ENCODE results near the gene LTBP1.
"Not testable (repeated sequence)": the region's sequence is repeated elsewhere in the genome, so short reads cannot be mapped to it uniquely, and the experiment has no call there.

Gene LTBP1

GRCh38 chr2:33040541-33040940 is 93.8 kb downstream of the LTBP1 start:
- no peak for DNase-seq (ENCODE audit: low spot score)

GRCh38 chr2:33042265-33042664 is 95.5 kb downstream of the LTBP1 start:
- DNase-seq (ENCODE audit: low spot score) = no peak

DNA sequence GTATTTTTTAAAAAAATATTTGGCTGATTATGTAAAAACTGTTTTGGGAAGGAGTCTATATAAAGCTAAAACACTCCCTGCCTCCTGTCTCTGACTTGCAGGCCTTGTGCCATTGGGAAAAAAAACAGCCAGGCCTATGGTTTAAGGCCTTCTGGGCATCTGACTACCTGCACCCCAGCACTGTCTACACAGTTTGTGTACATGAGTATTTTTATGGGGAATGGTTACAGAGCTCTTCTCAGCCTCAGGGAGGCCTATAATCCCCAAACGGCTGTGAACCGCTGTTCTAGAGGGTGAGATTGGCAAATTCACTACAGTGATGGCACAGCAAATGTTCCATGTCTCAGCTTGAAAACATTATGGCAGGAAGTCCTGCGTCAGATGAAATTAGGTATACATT is 96.1 kb downstream of the LTBP1 start:
- DNase-seq (ENCODE audit: low spot score) = no peak

DNA sequence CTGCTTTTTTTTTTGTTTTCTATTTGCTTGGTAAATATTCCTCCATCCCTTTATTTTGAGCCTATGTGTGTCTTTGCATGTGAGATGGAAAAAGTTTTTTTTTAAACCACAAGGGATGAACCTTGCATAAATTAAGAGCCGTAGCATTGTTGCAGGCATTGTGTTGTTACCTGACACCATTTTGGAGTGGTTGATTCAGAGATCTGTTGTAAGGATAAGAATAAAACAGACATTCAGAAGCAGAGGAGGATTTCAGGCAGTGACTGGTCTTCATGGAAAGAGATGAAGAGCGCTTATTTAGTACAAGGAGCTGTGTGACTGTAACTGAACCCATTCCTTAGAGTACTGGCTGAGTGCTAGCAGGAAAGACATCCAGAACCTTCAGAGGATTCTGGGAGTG is 101.2 kb downstream of the LTBP1 start:
- no peak for DNase-seq (ENCODE audit: low spot score)

GRCh38 chr2:33051586-33052360 is 105.0 kb downstream of the LTBP1 start:
- DNase-seq (ENCODE audit: low spot score) = peak; percentile 9

GRCh38 chr2:33052361-33052735 is 105.6 kb downstream of the LTBP1 start:
- no peak for DNase-seq (ENCODE audit: low spot score)

- DNase-seq (ENCODE audit: low spot score) = not testable (repeated sequence)
These were observed 106.0 kb downstream of the LTBP1 start for GRCh38 chr2:33052795-33053194.

DNA sequence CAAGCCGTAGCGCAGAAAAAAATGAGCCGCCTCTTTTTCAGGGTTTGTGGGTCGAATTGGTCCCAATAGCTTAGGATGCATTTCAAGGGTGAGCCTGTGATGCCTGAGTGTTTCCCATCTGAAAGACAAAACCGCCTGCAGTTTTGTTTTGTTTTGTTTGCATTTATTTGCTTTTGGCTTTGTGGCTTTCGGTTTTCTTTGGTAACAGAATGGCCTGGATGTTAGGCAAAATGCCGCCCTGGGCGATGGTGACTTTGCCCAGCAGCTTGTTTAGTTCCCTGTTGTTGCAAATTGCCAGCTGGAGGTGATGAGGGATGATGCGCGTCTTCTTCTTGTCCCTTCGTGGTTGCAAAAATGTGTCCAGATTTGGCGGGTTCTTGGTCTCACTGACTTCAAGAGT is 109.4 kb downstream of the LTBP1 start:
- DNase-seq (ENCODE audit: low spot score) = no peak

DNA sequence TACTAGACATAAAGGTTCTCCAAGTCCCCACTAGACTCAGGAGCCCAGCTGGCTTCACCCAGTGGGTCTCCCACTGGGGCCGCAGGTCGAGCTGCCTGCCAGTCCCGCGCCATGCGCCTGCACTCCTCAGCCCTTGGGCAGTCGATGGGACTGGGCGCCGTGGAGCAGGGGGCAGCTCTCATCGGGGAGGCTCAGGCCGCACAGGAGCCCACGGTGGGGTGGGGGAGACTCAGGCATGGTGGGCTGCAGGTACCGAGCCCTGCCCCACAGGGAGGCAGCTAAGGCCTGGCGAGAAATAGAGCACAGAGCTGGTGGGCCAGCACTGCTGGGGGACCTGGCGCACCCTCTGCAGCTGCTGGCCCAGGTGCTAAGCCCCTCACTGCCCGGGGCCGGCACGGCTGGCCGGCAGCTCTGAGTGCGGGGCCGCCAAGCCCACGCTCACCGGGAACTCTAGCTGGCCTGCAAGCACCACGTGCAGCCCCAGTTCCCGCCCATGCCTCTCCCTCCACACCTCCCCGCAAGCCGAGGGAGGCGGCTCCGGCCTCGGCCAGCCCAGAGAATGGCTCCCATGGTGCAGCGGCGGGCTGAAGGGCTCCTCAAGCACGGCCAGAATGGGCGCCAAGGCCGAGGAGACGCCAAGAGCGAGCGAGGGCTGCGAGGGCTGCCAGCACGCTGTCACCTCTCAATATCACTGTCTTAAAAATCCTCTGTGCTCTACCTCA is 110.7 kb downstream of the LTBP1 start:
- DNase-seq (ENCODE audit: low spot score) = not testable (repeated sequence)

DNA sequence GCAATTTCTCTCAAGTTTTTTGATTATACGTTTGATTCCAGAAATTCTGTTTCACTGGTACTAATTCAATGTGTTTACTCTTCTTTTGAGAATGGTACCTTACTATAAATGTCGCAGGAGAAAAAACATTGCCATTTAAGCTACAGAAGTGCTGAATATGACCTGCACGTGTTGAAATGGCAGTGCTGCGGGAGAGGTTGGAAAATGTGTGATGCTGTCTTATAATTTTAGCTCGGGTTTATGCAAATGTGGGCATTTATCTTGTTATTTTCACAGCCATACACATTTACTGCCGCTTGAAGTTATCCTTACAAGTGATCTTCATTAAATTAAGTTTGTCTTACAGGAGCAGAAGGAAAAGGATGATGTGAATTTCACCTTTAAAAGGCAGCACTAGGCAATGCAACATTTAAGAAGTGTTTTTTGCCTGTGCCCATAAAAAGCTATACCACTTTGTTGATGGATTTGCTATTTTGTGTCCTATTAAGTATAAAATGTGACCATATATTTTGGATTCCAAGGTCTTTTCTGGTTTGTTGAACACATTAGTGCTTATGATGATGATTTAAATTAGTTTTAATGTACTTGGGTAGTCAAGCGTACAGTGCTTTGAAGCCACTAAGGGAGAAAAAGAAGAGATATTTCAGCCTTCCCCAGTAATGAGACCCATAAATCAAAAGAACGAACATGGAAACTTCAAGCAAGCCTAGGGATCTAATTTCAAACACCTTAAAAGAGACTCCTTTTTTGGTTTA is 112.1 kb downstream of the LTBP1 start:
- DNase-seq (ENCODE audit: low spot score) = peak; percentile 76

DNA sequence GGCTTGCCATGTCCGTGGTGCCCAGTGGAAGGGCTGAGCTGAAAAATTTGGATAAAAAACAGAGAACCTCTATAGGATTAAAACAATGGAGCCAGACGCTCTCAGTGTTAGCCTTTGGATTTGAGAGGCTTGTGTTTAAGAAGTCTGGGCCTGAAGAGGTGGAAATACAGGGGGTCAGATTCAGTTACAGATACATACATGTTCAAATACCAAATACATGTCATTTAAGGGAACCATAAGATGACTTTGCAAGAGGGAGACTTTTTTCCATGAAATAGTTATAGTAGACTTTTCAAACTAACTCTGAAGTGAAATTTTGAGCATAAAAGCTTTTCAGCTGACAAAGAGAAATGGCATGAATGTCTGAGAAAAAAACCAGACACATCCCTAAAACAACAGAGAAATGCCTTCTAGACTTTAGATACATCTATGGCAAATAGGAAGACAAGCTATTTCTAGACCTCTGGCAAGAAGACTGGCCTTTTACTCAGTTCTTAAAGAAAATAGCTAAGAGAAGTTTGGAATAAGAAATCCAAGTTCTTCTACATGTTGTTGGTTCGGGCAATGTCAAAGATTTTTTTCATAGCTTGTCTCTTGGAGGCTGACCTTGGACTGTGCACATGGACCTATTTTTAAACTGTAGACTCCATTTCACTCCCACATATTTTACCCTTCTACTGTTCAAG is 112.9 kb downstream of the LTBP1 start:
- DNase-seq (ENCODE audit: low spot score) = no peak

DNA sequence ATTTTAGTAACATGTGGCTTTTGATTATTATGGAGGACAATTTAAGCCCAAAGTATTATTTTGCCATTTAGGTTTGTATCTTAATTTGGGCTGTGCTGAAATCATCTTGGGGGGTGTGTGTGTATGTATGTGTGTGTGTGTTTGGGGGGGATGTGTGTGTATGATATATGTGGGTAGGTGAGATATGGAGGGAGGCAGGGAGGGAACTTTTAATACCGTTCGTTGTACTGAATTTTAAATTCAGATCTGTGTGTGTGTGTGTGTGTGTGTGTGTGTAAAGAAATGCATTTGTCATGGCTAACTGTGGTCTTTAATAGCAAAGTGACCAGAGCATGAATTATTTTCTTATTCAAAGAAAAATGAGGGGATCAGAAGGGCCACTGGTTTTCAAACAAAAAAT is 113.7 kb downstream of the LTBP1 start:
- DNase-seq (ENCODE audit: low spot score) = no peak

GRCh38 chr2:33062665-33063250 is 116.0 kb downstream of the LTBP1 start:
- no peak for DNase-seq (ENCODE audit: low spot score)

DNA sequence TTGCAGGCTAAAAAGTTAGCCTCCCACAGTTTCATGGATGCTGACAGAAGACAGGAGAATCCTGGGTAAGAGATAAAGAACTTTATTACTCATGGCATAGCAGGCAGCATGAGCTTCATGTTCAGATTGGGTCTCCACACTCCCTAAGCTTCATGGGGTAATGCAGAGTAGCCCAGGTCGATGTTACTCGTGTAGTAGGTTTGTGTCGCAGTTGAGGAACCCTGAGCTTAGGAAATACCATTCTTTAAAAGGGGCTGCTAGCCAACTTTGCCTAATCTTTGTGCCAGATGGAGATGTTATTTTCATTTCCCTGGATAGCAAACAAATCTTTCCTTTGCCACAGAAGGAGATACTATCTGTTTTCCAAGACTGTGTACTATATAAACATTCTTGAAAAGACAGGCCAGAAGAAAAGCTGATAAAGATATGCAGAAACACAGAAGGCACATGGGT is 117.6 kb downstream of the LTBP1 start:
- DNase-seq (ENCODE audit: low spot score) = no peak

DNA sequence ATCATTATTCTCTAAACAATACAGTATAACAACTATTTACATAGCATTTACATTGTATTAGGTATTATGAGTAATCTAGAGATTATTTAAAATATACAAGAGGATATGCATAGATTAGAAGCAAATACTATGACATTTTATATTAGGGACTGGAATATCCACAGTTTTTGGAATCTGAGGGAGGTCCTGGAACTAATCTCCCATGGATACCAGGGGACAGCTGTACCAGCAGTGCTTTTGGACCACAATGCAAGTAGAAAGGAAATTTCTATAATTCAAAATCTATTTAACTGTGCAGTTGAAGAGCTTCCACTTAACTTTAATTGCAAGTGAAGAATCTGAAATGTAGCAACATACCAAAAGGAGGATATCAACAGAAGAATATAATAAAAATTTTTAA is 120.8 kb downstream of the LTBP1 start:
- no peak for DNase-seq (ENCODE audit: low spot score)

GRCh38 chr2:33068261-33068660 is 121.5 kb downstream of the LTBP1 start:
- no peak for DNase-seq (ENCODE audit: low spot score)

GRCh38 chr2:33069894-33070651 is 123.3 kb downstream of the LTBP1 start:
- DNase-seq (ENCODE audit: low spot score) = no peak

DNA sequence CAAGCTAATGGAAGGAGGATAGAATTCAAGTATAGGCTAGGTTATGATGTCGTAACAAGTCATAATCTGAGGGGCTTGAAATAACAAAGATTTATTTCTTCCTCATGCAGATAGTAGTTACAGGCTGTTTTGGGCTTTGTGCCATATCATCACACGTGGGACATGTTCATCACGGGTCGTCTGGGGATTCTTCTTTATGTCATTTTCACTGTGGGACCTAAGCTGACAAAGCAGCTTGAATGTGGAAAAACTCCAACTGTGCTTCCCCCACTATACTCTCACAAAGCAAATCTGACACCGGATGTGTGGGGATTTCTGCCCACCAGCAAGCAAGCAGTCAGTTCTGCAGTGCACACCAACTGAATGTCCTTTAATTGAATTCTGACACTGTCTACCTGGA is 124.8 kb downstream of the LTBP1 start:
- DNase-seq (ENCODE audit: low spot score) = no peak

DNA sequence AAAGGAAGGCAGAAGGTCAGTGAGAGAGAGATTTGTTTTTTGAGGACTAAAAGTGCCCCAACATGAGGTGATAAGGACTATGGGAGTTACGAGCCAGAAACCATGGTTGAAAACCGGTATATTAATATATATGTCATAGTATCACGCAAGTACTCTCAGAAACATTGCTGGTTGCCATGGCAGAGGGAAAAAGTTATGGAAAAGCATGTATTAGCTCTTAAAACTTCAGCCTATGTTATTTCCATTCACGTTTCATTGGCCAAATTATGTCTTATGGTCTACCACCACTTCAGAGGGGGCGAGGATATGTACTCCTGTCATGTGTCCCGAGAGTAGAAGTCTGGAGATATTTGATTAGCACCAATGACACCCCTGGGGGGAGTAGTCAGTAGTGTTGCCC is 125.9 kb downstream of the LTBP1 start:
- DNase-seq (ENCODE audit: low spot score) = no peak

- DNase-seq (ENCODE audit: low spot score) = no peak
These were observed 126.3 kb downstream of the LTBP1 start for GRCh38 chr2:33073018-33073417.

GRCh38 chr2:33074197-33074596 is 127.4 kb downstream of the LTBP1 start:
- DNase-seq (ENCODE audit: low spot score) = no peak
